Vagina (tissue), 2 donors: ENCODE results near the gene CEACAM3.

Source experiments
- CTCF ChIP-seq, 3 experiments: fragments of 450-650 bp in 2 of 3; fragments of 200-600 bp in 1 of 3; sonication (generic) in 1 of 3; IDR thresholded peaks; one replicate each; pipeline ENCODE4 v1.5.1; 2017 to 2019; ENCODE audit warnings: antibody characterized with exemption in 3 of 3, mild to moderate bottlenecking in 2 of 3, moderate library complexity in 2 of 3
- POLR2A ChIP-seq, 2 donors: fragments of 450-650 bp; IDR thresholded peaks; one replicate each; pipeline ENCODE4 v1.6.1; 2017; ENCODE audit warnings: antibody characterized with exemption in 2 of 2, mild to moderate bottlenecking in 2 of 2, moderate library complexity in 2 of 2
- POLR2AphosphoS5 ChIP-seq, 2 donors: sonication (generic); formaldehyde crosslinking; IDR thresholded peaks; one replicate each; pipeline ENCODE4 v1.9.0; 2017; ENCODE audit warnings: antibody characterized with exemption in 2 of 2, mild to moderate bottlenecking in 2 of 2, low read depth in 1 of 2; ENCODE audit not compliant: insufficient read depth in 1 of 2

DNA sequence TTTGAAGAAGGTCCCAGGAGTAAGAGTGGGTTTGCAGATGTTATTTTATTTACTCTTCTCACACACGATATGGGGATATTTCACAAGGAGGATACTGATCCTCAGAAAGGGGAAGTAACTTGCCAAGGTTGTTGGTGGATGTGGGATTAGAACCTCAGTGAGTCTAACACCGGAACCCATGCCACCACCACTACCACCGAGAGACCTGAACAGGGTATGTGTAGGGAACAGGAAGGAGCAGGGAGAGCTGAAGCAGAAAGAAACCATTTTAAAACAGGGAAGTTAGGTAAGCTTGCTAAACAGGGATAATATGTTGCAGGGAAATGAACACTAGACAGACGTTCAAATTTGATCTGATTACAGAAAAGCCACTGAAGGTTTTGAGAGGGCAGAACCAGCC lies 11.6 kb upstream of the CEACAM3 start:
- TF ChIP-seq CTCF (IDR thresholded peaks at IDR 0.05): no peak
- TF ChIP-seq POLR2AphosphoS5 (IDR thresholded peaks at IDR 0.05; ENCODE audit: insufficient read depth in 1 of 2, low read depth in 1 of 2): no peak
- TF ChIP-seq POLR2A (IDR thresholded peaks at IDR 0.05): no peak
